HCT116 (cell line): ENCODE measurements around the gene PHACTR1.

Source experiments
- EZH2 ChIP-seq: fragments of 200-600 bp; sonication (generic); IDR thresholded peaks from 2 replicates; pipeline ENCODE4 v1.6.1; 2017; ENCODE audit warnings: antibody characterized with exemption, mixed run types
- EZH2phosphoT487 ChIP-seq: fragments of 200-600 bp; IDR thresholded peaks from 2 replicates; pipeline ENCODE4 v1.6.1; 2018; ENCODE audit warnings: antibody characterized with exemption, borderline replicate concordance
- POLR2A ChIP-seq: IDR thresholded peaks from 2 replicates; pipeline ENCODE4 v1.7.0; 2011; ENCODE audit warnings: borderline replicate concordance; ENCODE audit not compliant: insufficient read depth, insufficient read length; ENCODE audit errors: extremely low read depth
- RAD21 ChIP-seq: IDR thresholded peaks from 2 replicates; pipeline ENCODE4 v1.6.1; 2012; ENCODE audit warnings: low read depth, mild to moderate bottlenecking
- SP1 ChIP-seq: IDR thresholded peaks from 2 replicates; pipeline ENCODE4 v1.6.1; 2012; ENCODE audit warnings: low read depth
- SRF ChIP-seq: IDR thresholded peaks from 2 replicates; pipeline ENCODE4 v1.6.1; 2012; ENCODE audit warnings: low read depth
- TCF7L2 ChIP-seq: IDR thresholded peaks from 2 replicates; pipeline ENCODE4 v1.7.0; 2011; ENCODE audit warnings: borderline replicate concordance, inconsistent platforms; ENCODE audit not compliant: insufficient read depth, insufficient read length; ENCODE audit errors: extremely low read depth
- YY1 ChIP-seq: IDR thresholded peaks from 2 replicates; pipeline ENCODE4 v1.6.1; 2011; ENCODE audit warnings: low read length, low read depth, moderate library complexity, mild to moderate bottlenecking; ENCODE audit not compliant: insufficient replicate concordance; ENCODE audit errors: extremely low read depth
- ZFX ChIP-seq: fragments of 450-650 bp; IDR thresholded peaks from 2 replicates; pipeline ENCODE4 v1.6.1; 2017
- TF ChIP-seq, protein P1 (sequence below), 3 experiments: fragments of 200-600 bp in 1 of 3; sonication (generic) in 1 of 3; IDR thresholded peaks in 2 of 3; conservative IDR thresholded peaks in 1 of 3; 2 replicates each; pipeline ENCODE4 v1.5.1; 2012 to 2017; ENCODE audit warnings: low read depth in 2 of 3, low read length in 2 of 3, antibody characterized with exemption in 1 of 3, borderline replicate concordance in 1 of 3, control low read depth in 1 of 3, mild to moderate bottlenecking in 1 of 3, mixed read lengths in 1 of 3, mixed run types in 1 of 3, moderate library complexity in 1 of 3; ENCODE audit not compliant: insufficient read depth in 1 of 3
- TF ChIP-seq, protein P2 (sequence below): IDR thresholded peaks from 2 replicates; pipeline ENCODE4 v1.6.1; 2012; ENCODE audit warnings: low read depth
- TF ChIP-seq, protein P3 (sequence below): IDR thresholded peaks from 2 replicates; pipeline ENCODE4 v1.6.1; 2012
- TF ChIP-seq, protein P4 (sequence below): IDR thresholded peaks from 2 replicates; pipeline ENCODE4 v1.6.1; 2012
- TF ChIP-seq, protein P5 (sequence below): IDR thresholded peaks from 2 replicates; pipeline ENCODE4 v1.6.1; 2011; ENCODE audit warnings: mild to moderate bottlenecking, low read length, moderate library complexity; ENCODE audit not compliant: insufficient replicate concordance; ENCODE audit errors: extremely low read depth

DNA sequence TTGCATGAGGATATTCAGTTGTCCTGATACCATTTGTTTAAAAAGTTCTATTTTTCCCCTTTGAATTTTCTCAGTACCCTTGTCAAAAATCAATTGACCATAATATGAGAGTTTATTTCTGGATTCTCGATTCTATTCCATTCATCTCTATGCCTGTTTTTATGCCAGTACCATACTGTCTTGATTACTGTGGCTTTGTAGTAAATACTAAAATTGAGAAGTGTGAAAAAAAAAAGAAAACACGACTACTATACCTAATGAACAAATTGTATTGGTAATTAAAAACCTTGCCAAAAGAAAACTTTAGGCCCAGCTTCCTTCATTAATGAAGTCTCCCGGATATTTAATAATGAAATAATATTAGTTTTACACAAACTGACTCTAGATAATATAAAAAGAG lies 426.0 kb downstream of the PHACTR1 start:
- no peak for TF ChIP-seq RAD21
- TF ChIP-seq TCF7L2 = no peak
- TF ChIP-seq, protein P1, sequence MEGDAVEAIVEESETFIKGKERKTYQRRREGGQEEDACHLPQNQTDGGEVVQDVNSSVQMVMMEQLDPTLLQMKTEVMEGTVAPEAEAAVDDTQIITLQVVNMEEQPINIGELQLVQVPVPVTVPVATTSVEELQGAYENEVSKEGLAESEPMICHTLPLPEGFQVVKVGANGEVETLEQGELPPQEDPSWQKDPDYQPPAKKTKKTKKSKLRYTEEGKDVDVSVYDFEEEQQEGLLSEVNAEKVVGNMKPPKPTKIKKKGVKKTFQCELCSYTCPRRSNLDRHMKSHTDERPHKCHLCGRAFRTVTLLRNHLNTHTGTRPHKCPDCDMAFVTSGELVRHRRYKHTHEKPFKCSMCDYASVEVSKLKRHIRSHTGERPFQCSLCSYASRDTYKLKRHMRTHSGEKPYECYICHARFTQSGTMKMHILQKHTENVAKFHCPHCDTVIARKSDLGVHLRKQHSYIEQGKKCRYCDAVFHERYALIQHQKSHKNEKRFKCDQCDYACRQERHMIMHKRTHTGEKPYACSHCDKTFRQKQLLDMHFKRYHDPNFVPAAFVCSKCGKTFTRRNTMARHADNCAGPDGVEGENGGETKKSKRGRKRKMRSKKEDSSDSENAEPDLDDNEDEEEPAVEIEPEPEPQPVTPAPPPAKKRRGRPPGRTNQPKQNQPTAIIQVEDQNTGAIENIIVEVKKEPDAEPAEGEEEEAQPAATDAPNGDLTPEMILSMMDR (IDR thresholded peaks at IDR 0.05 in 2 of 3, conservative IDR thresholded peaks at IDR 0.05 in 1 of 3; ENCODE audit: borderline replicate concordance in 1 of 3, insufficient read depth in 1 of 3, low read depth in 2 of 3, low read length in 2 of 3) = no peak
- no peak for TF ChIP-seq EZH2
- TF ChIP-seq, protein P2, sequence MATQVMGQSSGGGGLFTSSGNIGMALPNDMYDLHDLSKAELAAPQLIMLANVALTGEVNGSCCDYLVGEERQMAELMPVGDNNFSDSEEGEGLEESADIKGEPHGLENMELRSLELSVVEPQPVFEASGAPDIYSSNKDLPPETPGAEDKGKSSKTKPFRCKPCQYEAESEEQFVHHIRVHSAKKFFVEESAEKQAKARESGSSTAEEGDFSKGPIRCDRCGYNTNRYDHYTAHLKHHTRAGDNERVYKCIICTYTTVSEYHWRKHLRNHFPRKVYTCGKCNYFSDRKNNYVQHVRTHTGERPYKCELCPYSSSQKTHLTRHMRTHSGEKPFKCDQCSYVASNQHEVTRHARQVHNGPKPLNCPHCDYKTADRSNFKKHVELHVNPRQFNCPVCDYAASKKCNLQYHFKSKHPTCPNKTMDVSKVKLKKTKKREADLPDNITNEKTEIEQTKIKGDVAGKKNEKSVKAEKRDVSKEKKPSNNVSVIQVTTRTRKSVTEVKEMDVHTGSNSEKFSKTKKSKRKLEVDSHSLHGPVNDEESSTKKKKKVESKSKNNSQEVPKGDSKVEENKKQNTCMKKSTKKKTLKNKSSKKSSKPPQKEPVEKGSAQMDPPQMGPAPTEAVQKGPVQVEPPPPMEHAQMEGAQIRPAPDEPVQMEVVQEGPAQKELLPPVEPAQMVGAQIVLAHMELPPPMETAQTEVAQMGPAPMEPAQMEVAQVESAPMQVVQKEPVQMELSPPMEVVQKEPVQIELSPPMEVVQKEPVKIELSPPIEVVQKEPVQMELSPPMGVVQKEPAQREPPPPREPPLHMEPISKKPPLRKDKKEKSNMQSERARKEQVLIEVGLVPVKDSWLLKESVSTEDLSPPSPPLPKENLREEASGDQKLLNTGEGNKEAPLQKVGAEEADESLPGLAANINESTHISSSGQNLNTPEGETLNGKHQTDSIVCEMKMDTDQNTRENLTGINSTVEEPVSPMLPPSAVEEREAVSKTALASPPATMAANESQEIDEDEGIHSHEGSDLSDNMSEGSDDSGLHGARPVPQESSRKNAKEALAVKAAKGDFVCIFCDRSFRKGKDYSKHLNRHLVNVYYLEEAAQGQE = no peak
- TF ChIP-seq SRF = no peak
- TF ChIP-seq, protein P3, sequence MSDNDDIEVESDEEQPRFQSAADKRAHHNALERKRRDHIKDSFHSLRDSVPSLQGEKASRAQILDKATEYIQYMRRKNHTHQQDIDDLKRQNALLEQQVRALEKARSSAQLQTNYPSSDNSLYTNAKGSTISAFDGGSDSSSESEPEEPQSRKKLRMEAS = no peak
- no peak for TF ChIP-seq ZFX
- no peak for TF ChIP-seq POLR2A
- no peak for TF ChIP-seq SP1
- no peak for TF ChIP-seq YY1
- no peak for TF ChIP-seq EZH2phosphoT487
- TF ChIP-seq, protein P4, sequence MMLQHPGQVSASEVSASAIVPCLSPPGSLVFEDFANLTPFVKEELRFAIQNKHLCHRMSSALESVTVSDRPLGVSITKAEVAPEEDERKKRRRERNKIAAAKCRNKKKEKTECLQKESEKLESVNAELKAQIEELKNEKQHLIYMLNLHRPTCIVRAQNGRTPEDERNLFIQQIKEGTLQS = no peak
- TF ChIP-seq, protein P5, sequence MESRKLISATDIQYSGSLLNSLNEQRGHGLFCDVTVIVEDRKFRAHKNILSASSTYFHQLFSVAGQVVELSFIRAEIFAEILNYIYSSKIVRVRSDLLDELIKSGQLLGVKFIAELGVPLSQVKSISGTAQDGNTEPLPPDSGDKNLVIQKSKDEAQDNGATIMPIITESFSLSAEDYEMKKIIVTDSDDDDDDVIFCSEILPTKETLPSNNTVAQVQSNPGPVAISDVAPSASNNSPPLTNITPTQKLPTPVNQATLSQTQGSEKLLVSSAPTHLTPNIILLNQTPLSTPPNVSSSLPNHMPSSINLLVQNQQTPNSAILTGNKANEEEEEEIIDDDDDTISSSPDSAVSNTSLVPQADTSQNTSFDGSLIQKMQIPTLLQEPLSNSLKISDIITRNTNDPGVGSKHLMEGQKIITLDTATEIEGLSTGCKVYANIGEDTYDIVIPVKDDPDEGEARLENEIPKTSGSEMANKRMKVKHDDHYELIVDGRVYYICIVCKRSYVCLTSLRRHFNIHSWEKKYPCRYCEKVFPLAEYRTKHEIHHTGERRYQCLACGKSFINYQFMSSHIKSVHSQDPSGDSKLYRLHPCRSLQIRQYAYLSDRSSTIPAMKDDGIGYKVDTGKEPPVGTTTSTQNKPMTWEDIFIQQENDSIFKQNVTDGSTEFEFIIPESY = no peak
